H7 (cell line): Measurements from ENCODE around the gene C11orf21. TPM values are rescaled to one million over a fixed set of nuclear protein-coding genes. Genes with fewer than 3 reads are reported as not detected.

ENCODE experiments used
- DNase-seq: peaks from one replicate; pipeline ENCODE4 v3.0.0; 2012
- H3K27me3 ChIP-seq: 2 replicates; pipeline ENCODE4 v1.6.0; 2011; ENCODE audit warnings: mild to moderate bottlenecking, low read length; ENCODE audit not compliant: control insufficient read depth, insufficient read depth
- H3K36me3 ChIP-seq: replicated peaks from 2 replicates; pipeline ENCODE4 v1.5.1; 2011; ENCODE audit warnings: low read length; ENCODE audit not compliant: control insufficient read depth, insufficient read depth
- H3K4me3 ChIP-seq: 2 replicates; pipeline ENCODE4 v1.5.1; 2011; ENCODE audit warnings: low read depth, mild to moderate bottlenecking, control low read depth, low read length, moderate library complexity; ENCODE audit not compliant: insufficient read depth
- total RNA-seq: library from RNA; depleted of rRNA; stranded (reverse); fragments of >200 nt; shearing (Covaris generic); gene quantifications from 2 replicates; pipeline ENCODE4 v1.2.3, GENCODE V29; 2014

Gene C11orf21
- total RNA-seq, 1 experiment from 2014 or later, result not detected

DNA sequence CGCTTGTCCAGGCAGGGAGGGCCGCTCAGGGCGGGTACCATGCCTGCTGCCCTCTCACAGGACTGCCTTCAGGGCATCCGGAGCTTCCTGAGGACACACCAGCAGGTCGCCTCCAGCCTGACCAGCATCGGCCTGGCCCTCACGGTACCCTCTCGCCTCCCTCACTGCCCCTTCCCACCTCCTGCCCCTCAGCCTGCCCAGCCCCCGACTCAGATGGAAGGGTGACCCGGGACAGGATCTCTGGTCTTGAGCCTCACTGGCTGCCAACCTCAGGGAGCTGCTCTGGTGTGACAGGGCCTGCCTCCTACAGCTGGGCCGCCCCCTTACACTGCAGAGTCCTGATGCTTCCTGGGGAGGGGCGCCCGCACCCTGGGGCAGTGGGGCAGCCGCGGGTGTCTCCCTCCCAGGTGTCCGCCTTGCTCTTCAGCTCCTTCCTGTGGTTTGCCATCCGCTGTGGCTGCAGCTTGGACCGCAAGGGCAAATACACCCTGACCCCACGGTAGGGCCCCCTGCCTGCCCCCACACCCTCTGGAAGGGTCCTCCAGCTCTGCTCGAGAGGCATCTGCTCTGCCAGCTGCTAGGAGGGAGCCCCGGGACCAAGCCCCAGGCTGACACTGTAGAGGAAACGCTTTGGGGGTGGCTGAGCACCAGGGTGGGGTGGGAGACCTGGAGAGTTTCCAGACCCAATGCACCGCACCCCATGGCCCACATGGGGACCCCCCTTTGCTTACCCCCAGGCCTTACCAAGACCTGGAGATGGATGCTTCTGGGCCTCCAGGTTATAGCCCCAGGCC, 14.6 kb upstream of the C11orf21 start:
- H3K4me3 ChIP-seq, result no peak overlapping the region
- peak; percentile 46 for DNase-seq
- H3K27me3 ChIP-seq, result no peaks in the 10 kb centered on the region
- no peaks in the 10 kb centered on the region for H3K36me3 ChIP-seq

DNA sequence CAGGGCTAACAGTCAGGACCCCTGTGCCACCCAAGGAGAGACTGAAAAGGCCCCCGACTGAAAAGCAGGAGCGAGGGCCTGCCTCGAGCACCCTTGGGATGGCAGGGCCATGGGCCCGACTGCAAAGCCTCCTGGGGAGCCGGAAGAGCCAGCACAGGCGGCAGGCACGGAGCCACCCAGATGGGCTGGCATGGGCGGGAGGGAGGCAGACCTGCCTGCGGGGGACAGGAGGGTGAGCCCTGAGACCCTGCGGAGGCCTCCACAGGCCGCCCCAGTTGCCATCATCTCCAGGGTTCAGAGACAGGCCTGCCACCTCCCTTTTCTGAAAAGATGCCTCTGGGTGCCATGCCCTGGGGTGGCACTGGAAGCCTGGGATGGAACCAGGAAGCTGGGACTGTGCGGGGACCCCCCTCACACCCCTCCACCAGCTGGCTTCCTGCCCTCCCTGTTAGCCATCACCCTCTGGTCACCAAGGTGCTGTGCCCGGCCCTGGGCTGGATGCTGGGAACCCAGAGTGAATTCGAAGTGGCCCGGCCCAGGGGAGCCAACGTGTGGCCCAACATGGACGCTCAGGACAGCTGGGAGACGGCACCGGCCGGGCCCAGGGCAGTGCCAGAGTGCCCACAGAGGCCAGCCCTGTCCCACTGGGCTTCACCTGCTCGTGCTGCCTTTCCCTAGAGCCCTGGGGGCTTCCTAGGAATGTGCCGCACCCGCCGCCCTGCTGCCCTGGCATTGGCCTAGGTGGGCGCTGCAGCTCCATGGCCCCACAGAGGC, 13.9 kb upstream of the C11orf21 start:
- Histone ChIP-seq H3K4me3 (no peak overlapping the region), H3K36me3 (no peaks in the 10 kb centered on the region), H3K27me3 (no peaks in the 10 kb centered on the region)
- DNase-seq, result peak; percentile 55

DNA sequence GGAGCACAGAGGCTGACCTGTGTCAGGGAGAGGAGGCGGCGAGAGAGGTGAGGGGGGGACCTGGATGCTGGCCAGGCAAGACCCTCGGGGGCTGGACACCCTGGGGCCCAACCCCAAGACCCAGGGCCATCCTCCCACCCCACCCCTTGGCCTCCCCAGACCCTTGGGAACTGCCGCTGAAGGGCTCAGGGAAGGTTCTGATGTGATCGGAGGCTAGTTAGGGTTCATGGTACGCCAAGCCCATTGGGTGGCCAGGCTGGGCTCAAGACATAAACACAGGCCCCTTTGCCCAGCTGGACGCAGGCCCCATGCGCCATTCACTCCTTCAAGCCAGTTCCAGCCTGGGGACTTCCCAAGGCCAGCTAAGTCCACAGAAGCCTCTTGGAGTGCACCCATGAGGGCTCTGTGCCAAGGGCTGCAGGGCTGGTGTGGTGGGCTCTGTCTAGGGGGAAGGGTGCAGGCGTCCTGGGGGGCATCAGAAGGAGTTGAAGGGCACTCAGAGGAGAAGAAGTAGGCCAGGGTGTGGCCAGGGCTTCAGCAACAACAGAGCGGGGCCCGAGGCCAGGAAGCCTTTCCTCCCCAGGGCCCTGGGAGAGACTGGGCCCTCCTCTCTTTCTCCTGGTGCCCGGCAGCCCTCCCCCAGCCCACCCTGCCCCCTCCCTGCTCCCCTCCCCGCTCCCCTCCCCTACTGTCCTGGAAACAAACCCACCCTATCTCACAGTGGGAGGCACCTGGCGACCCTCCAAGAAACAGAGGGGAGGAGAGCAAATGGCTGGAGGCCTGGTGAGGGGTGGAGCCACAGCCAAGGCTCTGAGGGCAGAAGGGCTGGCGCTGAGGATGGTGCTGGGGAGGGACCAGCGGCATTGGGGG, 13.0 kb upstream of the C11orf21 start:
- no peak overlapping the region for H3K4me3 ChIP-seq
- no peaks in the 10 kb centered on the region for H3K27me3 ChIP-seq
- peak; percentile 31 for DNase-seq
- H3K36me3 ChIP-seq, result no peaks in the 10 kb centered on the region

- no peaks in the 10 kb centered on the region for H3K36me3 ChIP-seq
- peak; percentile 37 for DNase-seq
- no peak overlapping the region for H3K4me3 ChIP-seq
- H3K27me3 ChIP-seq, result no peaks in the 10 kb centered on the region
Observed at GRCh38 chr11:2314136-2314524, 12.4 kb upstream of the C11orf21 start.

DNA sequence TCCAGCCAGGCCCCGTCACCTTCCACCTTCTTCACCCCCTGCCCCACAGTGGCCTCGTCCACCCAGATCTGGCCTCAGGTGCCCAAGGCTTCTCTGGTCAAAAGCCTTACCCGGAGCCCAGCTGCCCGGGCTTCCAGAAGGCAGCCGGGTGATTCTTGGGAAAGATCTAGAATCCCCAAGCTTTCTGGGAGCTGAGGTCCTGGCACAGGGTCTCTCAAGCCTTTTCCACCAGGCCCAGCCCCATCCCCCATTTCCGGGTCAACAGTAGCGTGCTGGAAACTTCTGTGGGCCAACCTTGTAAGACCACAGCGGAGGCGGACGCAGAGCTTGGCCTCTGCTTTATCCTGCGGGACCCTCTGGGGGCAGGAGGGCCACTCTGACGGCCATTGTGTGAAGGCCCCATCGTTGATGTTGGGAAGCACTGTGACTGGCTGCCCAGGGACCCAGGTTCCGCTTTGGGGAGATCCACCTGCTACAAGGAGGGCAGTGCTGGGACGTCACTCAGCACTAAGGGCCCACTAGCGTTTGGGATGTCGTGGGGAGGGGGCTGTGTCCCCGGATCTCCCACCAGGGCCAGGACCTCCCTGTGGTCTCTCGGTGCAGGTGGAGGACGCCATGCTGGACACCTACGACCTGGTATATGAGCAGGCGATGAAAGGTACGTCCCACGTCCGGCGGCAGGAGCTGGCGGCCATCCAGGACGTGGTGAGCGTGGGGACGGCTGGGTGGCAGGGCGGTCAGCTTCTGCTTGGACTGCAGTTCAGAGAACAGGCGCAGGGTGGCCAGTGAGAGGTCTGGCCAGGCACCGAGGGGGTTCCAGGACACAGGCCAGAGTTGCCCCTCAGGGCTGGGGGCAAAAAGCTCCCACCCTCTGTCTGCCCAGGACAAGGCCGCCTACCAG, 11.6 kb upstream of the C11orf21 start:
- no peak overlapping the region for H3K4me3 ChIP-seq
- DNase-seq, result no peak

GRCh38 chr11:2312232-2313042, 10.7 kb upstream of the C11orf21 start:
- Histone ChIP-seq H3K27me3 (no peaks in the 10 kb centered on the region), H3K36me3 (no peaks in the 10 kb centered on the region), H3K4me3 (no peak overlapping the region)
- DNase-seq, result peak; percentile 79

More for the DNA sequence above, 11.6 kb upstream of the C11orf21 start:
- Histone ChIP-seq H3K27me3 (no peaks in the 10 kb centered on the region), H3K36me3 (no peaks in the 10 kb centered on the region)

DNA sequence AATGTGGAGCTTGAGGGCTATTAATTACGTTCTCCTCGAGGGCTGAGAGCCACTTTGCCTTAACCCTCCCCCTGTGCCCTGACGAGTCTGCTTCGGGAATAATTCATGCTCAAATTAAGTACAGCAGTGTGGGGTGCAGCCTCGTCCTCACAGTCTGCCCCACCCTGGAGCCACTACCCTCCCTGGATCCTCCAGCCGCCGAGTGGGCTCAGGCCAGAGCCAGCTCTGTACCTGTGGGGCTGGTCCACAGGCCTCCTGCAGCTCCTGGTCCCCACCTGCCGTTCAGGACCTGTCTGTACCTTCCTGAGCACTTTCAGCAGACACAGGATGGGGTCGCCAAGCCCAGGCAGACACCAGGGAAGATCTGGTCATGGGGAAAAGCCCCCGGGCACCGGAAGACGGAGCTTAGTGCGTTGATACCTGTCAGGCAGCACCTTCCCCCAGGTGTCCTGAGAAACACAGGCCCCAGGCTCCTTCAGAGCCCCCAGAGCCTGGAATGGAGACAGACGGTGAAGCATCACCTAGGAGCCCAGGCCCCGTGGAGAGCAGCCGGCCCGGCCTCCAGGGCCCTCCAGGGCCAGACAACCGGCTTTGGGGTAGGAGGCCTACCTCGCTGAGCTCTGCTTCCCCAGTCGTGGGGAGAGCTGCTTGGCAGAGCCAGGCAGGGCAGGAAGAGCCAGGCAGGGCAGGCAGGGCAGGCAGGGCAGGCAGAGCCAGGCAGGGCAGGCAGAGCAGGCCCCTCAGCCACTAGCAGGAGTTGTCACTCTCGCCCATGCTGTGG, 9.8 kb upstream of the C11orf21 start:
- Histone ChIP-seq H3K27me3 (no peaks in the 10 kb centered on the region), H3K4me3 (no peak overlapping the region), H3K36me3 (no peaks in the 10 kb centered on the region)
- DNase-seq, result no peak

DNA sequence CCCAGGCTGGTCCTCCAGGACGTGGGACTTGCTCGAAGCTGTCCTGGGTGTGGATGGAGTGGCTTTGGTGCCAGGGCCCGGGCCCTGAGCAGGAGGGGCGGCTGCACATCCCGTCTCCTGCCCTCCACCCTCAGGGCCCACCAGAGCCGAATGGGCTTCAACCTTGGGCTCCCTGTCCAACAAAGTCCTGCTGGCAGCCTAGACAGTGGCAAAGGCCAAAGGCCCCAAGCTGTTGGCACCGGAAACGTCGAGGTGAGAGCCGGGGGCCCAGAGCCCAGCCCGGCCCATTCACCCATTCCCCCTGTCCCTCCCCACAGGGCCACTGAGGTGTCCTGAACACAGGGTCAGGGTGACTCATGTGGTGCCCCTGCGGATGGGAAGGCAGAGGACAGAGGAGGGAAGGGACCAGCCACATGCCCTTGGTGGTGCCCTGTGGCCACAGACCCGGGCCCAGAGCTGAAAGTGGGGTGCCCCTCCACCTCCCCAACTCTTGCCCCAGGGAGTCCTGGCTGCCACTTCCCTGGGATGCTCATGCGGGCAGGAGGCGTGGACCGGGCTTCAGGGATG, 9.2 kb upstream of the C11orf21 start:
- no peaks in the 10 kb centered on the region for H3K27me3 ChIP-seq
- H3K4me3 ChIP-seq, result no peak overlapping the region
- no peaks in the 10 kb centered on the region for H3K36me3 ChIP-seq
- no peak for DNase-seq

DNA sequence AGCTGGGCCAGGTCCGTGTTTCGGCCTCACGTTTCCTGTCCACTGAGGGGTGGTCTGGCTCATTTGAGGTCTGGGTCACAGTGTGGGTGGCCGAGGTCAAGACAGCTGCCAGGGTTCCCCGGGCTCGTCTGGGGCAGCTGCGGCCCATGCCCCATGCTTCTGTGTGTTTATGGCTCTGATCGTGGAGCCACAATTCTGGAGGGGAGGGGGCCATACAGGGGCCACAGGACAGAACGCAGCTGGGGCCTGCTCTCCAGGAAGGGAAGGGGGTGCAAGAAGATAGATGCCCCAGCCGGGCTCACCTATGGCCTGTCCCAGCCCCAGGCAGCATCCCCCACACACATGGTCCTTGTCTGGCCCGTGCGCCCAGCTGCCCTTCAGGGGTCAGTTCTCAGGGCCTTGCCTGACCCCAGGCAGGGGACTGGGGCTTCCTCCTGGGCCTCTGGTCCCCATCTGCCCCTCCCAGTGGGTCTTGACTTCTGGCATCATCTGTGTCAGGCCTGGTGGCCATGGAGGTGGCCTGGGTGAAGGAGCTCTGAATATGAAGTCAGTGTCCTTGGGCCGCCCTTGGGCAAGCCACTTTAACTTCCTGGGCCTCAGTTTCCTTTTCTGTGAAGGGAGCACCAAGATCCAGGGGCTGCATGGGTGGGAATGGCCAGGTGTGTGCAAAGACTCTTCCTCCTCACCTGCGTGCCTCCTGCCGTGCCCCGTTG, 8.5 kb upstream of the C11orf21 start:
- no peaks in the 10 kb centered on the region for H3K36me3 ChIP-seq
- no peak for DNase-seq
- no peak overlapping the region for H3K4me3 ChIP-seq
- H3K27me3 ChIP-seq, result no peaks in the 10 kb centered on the region

DNA sequence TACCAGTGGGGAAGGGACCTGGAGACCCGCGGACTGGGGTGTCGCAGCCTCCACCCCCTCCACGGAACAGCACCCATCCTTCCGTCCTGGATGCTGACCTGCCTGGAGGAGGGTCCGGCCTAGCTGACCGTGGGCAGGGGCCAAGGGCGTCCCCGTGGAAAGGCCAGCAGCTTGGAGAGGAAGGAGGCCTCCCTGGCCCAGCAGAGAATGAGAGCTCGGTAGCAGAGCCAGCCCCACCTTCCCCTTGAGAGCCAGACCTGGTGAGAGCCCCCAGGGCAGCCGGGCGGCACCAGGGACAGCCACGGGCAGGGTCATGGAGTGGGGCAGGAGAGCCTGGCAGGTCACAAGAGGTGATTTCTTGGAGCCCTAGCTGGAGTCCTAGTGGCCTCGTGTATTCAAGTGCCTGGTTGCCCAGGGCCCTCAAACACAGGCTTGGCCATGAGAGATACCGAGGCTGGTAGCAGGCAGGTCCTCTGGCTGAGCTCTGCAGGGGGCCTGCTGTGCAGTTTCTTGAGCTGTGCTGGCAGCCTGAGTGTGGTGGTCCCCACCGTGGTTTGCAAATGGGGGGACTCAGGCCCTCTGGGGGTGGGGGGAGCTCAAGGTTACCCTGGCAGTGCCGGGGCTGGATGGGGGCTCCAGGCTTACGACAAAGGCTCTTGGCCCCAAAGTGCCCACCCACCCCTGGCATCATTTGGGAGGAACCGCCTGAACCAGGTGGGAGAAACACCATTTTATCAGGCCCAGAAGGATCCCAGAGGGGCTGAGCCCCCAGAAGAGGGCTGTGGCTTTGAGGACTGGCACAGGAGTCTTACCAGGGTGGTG, 7.7 kb upstream of the C11orf21 start:
- no peak overlapping the region for H3K4me3 ChIP-seq
- no peak for DNase-seq
- H3K27me3 ChIP-seq, result no peaks in the 10 kb centered on the region
- no peaks in the 10 kb centered on the region for H3K36me3 ChIP-seq

GRCh38 chr11:2308713-2309112, 7.0 kb upstream of the C11orf21 start:
- DNase-seq, result no peak
- no peaks in the 10 kb centered on the region for H3K36me3 ChIP-seq
- no peak overlapping the region for H3K4me3 ChIP-seq
- H3K27me3 ChIP-seq, result no peaks in the 10 kb centered on the region
